Measurements from ENCODE around the gene SORCS2. TPM values are rescaled to one million over a fixed set of nuclear protein-coding genes. Genes with fewer than 3 reads are reported as not detected.

Gene SORCS2
- total RNA-seq, 8 experiments from 2014 or later = 1.8 to 14.0 (median 5.3) TPM

DNA sequence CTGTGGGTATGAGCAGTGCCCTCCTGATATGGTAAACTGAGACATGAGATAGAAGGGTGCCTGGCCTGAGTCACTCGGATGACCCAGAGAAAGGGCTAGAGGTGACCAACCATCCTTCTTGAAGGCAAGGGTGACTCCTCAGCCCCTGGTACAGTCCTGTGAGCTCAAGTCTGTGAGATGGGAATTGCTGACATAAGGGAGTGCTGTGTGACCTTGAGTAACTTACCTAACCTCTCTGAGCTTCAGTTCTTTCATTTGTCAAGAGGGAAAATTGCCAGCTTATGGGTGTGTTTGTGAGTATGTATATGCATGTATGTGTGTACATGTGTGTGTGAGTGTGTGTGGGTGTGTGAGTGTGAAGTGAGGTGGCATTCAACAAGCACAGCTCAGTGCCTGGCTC, 452.8 kb downstream of the SORCS2 start:
- Histone ChIP-seq H3K4me1 (replicated peaks in 1 of 2) (peaks cover 21 to 26% of the 10 kb centered on the region in 2 donors), H3K4me3 (no peak overlapping the region), H3K27ac (no peak overlapping the region)
- in situ Hi-C loops (cut with MboI; ENCODE audit: low pct_unique_long_range_greater_than_20kb in 2 of 9, low sequenced_read_pairs in 9 of 9, unreplicated experiment in 9 of 9) = no loop called here
- no peak for ATAC-seq (replicated peaks in 6 of 8)
- WGBS, 10 experiments = 80 to 100% (median 100%) methylated on average over 1 of the region's 1 CpG; no CpG with 5 or more reads in 7 of the 10 experiments

DNA sequence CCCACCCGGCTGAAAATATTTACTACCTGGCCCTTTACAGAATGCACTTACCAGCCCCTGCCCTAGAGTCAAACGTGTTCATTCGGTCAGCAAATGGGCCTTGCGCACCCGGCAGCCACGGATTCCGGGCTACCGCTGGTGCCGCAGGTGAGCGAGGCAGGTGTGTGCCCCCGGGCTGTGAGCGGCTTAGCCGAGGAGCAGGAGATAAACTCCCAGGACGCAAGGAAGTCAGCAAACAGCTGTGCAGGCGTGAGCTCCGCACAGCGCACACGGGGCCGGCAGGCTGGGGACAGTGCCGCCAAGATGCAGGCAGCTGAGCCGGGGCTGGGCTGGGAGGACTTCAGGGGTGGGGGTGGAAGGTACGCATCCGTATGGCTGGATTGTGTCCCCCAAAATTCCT, 453.6 kb downstream of the SORCS2 start:
- no peak for ATAC-seq (replicated peaks in 6 of 8)
- Histone ChIP-seq H3K27ac (no peak overlapping the region), H3K4me3 (no peak overlapping the region), H3K4me1 (replicated peaks in 1 of 2) (peaks cover 28 to 32% of the 10 kb centered on the region in 2 donors)
- in situ Hi-C loops (cut with MboI; ENCODE audit: low pct_unique_long_range_greater_than_20kb in 2 of 9, low sequenced_read_pairs in 9 of 9, unreplicated experiment in 9 of 9) = no loop called here
- no CpG with 5 or more reads among the region's 23 CpGs for WGBS, 10 experiments

DNA sequence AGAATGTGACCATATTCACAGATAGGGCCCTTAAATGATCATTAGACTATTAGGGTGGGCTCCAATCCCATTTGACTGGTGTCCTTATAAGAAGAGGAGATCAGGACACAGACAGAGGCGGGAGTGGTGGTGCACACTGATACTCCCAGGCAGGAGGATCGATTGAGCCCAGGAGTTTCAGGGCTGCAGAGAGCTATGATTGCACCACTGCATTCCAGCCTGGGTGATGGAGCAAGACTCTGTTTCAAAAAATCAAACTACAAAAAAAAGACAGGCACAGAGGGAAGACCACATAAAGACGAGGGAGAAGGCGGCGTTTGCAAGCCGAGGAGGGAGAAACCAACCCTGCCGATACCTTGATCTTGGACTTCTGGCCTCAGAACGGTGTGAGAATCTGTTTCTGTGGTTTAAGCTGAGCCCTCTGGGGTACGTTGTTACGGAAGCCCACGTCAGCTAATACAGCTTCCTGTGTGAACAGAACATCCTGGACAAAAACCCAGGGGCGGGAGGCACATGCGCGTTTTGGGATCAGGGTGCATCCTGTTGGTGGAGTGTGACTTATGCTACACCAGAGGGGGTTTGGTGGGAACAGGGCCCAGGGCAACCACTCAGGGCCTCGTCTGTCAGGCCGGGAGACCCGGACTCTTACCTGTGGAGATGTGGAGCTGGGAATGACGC, 454.2 kb downstream of the SORCS2 start:
- WGBS, 10 experiments = 80 to 95% (median 91%) methylated on average over 2 to 10 of the region's 18 CpGs; no CpG with 5 or more reads in 2 of the 10 experiments
- in situ Hi-C loops (cut with MboI; ENCODE audit: low pct_unique_long_range_greater_than_20kb in 2 of 9, low sequenced_read_pairs in 9 of 9, unreplicated experiment in 9 of 9) = no loop called here
- no peak overlapping the region for H3K4me3 ChIP-seq
- no peak overlapping the region for H3K27ac ChIP-seq
- no peak for ATAC-seq (replicated peaks in 6 of 8)
- peaks cover 33 to 38% of the 10 kb centered on the region in 2 donors for H3K4me1 ChIP-seq (replicated peaks in 1 of 2)

DNA sequence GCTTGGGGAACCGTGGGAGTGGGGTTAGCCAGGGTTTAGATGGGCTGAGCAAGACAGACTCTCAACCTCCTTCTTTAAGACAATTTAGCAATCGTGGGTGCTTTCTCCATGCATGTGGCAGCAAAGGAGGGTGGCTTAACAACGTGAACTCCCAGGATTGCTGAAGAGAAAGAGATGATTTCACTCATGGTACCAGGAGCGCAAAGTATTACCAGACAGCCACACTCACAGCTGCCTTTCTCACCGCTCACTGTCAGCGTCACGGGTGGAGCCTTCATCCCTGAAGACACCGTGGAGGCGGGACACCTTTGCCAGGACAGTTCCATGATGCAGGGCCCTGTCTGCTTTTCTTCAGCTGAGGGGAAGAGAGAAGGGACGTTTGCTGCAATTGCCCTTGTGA, 454.8 kb downstream of the SORCS2 start:
- Histone ChIP-seq H3K4me1 (replicated peaks in 1 of 2) (peaks cover 38 to 40% of the 10 kb centered on the region in 2 donors), H3K27ac (no peak overlapping the region), H3K4me3 (no peak overlapping the region)
- WGBS, 10 experiments = 17 to 100% (median 83%) methylated on average over 1 to 6 of the region's 10 CpGs; no CpG with 5 or more reads in 5 of the 10 experiments
- in situ Hi-C loops (cut with MboI; ENCODE audit: low pct_unique_long_range_greater_than_20kb in 2 of 9, low sequenced_read_pairs in 9 of 9, unreplicated experiment in 9 of 9) = no loop called here
- no peak for ATAC-seq (replicated peaks in 6 of 8)

DNA sequence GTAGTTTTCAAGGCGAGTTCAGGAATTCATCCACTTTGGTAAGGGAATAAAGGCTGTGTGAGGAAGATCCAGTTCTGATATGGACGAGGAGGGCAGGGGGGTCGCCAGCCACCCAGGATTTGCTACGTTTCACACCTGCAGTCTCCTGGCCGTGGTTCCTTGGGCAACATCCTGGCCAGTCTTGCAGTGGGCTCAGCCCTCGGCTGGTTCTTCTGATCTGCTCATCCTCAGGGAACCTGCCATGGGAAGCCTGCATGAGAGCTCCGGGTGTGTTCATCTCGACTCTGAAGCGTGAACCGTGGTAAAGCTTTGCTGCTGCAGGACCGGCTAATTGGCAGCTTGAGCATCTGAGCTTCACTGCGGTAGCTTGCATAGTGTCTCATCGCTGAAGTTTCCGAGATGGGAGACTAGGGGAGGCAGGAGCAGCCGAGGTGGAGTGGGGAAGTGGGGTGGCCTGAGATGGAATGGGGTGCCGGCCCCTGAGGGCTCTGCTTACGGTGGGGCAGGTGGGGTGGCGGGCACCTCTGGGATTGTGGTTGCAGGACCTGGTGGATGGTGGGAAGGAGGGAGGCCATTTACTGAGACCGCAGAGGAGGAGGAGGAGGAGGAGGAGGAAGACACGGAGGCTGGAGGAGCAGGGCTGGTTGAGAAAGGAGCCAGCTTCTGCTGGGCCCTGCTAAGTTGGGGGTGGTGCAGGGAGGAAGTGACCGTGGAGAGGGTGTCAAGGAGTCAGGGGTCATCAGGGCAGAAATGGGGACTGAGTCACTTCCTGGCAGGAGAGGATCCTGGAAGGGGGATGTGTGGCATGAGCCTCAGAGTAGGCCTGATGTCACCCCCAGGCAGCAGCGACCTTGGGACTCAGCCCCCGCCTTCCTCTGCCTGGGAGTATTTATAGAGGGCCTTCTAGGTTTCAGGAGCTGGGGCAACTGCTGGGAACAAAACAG, 455.5 kb downstream of the SORCS2 start:
- Histone ChIP-seq H3K4me3 (no peak overlapping the region), H3K4me1 (replicated peaks in 1 of 2) (peaks cover 38 to 40% of the 10 kb centered on the region in 2 donors), H3K27ac (no peak overlapping the region)
- in situ Hi-C loops (cut with MboI; ENCODE audit: low pct_unique_long_range_greater_than_20kb in 2 of 9, low sequenced_read_pairs in 9 of 9, unreplicated experiment in 9 of 9) = no loop called here
- WGBS, 10 experiments = 70 to 100% (median 85%) methylated on average over 1 to 11 of the region's 23 CpGs; no CpG with 5 or more reads in 4 of the 10 experiments
- no peak for ATAC-seq (replicated peaks in 6 of 8)

DNA sequence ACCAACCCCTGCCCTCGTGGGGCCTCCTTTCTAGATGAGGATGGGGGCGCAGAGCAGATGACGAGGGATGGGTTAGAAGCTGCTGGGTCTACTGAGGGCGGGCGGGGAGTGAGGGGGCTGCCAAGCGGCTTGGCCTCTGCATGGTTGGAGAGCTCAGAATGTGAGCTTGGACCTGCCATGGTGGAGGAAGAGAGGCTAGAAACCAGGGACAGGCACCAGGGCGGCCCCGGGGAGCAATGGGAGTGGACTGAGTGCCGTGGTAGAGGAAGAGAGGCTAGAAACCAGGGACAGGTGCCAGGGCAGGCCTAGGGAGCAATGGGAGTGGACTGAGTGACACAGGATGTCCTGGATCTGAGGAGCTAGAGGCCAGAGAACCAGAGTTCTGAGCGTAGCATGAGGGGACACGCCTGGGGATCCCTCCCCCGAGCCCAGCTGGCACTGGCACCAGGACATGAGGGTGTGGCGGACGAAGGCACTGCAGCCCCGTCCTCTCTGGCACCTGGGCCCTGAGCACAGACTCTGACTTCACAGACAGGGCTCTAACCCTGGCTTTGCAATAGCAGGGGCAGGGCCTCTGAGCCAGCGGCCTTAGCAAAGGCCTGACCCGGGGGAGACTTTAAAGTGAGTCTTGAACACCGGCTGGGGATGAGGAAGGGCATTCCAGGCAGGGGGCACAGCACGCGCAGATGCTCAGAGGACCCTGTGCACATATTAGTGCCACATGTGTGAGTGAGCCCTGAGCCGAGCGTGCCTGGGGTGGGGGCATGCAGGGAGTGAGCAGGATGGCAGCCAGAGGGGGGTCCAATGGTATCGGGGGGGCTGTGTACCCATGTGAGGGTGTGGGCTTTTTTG, 456.4 kb downstream of the SORCS2 start:
- 63 to 100% (median 85%) methylated on average over 3 to 7 of the region's 23 CpGs; no CpG with 5 or more reads in 5 of the 10 experiments for WGBS, 10 experiments
- H3K4me3 ChIP-seq = no peak overlapping the region
- in situ Hi-C loops (cut with MboI; ENCODE audit: low pct_unique_long_range_greater_than_20kb in 2 of 9, low sequenced_read_pairs in 9 of 9, unreplicated experiment in 9 of 9) = no loop called here
- no peak for ATAC-seq (replicated peaks in 6 of 8)
- H3K27ac ChIP-seq = peak overlapping the region in 1 of 2 donors; percentile 71
- peaks cover 36 to 38% of the 10 kb centered on the region in 2 donors for H3K4me1 ChIP-seq (replicated peaks in 1 of 2)

DNA sequence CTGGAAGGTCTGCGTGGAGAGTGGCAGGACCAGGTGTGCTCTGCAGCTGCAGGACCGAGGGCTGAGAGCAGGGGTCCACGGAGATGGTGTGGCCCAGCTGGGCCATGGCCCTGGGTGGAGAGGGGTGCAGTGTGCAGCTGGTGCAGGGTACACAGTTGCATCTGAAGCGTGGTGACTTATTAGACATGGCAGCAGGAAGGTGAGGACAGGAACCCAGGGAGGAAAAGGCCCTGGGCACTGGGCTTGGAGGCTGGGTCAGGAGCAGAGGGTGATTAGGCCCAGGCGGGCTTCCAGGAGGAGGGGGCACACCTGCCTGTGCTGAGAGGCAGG, 457.0 kb downstream of the SORCS2 start:
- no peak for ATAC-seq (replicated peaks in 6 of 8)
- H3K4me3 ChIP-seq = no peak overlapping the region
- in situ Hi-C loops (cut with MboI; ENCODE audit: low pct_unique_long_range_greater_than_20kb in 2 of 9, low sequenced_read_pairs in 9 of 9, unreplicated experiment in 9 of 9) = no loop called here
- peaks cover 42 to 44% of the 10 kb centered on the region in 2 donors for H3K4me1 ChIP-seq (replicated peaks in 1 of 2)
- H3K27ac ChIP-seq = peak overlapping the region; percentile 70 to 71
- 87 to 100% methylated on average over 1 to 3 of the region's 5 CpGs; no CpG with 5 or more reads in 8 of the 10 experiments for WGBS, 10 experiments

DNA sequence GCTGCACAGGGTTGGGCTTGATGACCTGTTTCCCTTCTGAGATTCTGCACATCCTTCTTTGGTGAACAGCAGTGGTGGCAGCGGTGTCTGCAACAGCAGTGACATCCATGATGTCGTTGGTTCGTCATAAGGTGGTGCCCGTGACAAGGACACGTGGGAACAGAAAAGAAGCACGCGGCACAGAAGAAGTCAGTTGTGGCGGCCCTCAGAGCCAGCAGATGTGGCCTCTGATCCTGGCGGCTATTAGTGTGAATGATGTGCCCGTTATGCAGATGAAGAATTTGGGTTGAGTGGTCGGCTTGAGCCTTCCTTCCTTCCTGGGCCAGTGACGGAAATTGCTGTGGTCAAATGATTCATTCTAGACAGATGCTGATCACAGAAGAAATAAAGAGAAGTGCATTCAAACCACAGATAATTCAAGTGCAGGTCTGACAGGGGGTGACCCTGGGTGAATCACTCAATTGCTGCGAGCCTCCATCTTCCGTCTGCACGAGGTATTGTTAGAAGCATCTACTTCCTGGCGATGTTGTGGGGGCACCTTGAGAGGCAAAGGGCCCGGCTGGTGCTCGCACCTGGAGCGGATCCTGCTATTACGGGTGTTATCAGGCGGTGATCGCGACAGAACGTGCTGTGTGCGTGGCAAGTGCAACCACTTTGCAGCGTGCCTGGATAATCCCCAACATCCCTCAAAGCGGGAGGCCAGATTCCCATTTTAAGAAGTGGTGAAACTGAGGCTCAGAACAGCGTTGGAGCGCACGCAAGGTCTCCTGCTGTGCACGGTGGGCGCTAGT, 457.6 kb downstream of the SORCS2 start:
- in situ Hi-C loops (cut with MboI; ENCODE audit: low pct_unique_long_range_greater_than_20kb in 2 of 9, low sequenced_read_pairs in 9 of 9, unreplicated experiment in 9 of 9) = no loop called here
- Histone ChIP-seq H3K27ac (peak overlapping the region; percentile 70 to 71), H3K4me1 (replicated peaks in 1 of 2) (peaks cover 48 to 50% of the 10 kb centered on the region in 2 donors), H3K4me3 (no peak overlapping the region)
- 35 to 85% (median 58%) methylated on average over 5 to 11 of the region's 32 CpGs; no CpG with 5 or more reads in 2 of the 10 experiments for WGBS, 10 experiments
- peak in 7 of 8 experiments; percentile 24 to 80 (median 74) for ATAC-seq (replicated peaks in 6 of 8)

DNA sequence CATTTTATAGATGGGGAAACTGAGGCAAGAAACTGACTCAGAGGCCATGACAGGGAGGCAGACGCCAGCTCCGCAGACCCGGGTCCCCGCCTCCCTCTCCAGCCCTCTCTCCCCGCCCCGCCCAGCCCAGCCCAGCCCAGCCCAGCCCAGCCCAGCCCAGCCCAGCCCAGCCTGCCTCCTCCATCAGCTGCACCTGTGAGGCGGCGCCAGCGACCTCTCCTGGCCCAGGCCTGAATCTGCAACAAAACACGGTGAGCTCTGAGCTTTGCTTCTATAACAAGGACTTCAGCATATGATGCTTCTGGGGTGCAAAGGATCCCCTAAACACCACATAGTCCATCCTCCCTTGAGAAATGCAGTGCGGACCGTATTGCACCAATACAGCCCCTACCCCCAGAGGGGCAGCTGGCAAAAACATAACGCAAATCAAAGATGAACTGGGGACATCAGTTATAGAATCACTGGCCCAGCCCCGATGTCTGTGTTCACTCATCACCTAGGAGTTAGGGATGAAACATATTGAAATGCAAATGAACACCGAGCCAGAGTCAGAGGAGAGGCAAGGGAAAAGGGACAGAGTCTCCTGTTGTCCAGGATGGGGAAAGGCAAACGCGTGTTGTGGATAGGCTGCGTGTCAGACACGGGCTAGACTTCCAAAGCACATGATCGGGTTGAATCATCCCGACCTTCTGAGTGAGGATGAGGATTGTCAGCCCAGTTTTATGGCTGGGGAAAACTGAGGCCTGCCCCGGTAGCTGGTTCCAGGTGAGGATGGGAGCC, 458.5 kb downstream of the SORCS2 start:
- peak overlapping the region in 1 of 2 donors; percentile 53 for H3K27ac ChIP-seq
- in situ Hi-C loops (cut with MboI; ENCODE audit: low pct_unique_long_range_greater_than_20kb in 2 of 9, low sequenced_read_pairs in 9 of 9, unreplicated experiment in 9 of 9) = no loop called here
- H3K4me3 ChIP-seq = no peak overlapping the region
- WGBS, 10 experiments = 8 to 83% (median 24%) methylated on average over 1 to 8 of the region's 22 CpGs; no CpG with 5 or more reads in 4 of the 10 experiments
- H3K4me1 ChIP-seq (replicated peaks in 1 of 2) = peaks cover 57 to 58% of the 10 kb centered on the region in 2 donors
- peak in 6 of 8 experiments; percentile 29 to 45 (median 32) for ATAC-seq (replicated peaks in 6 of 8)

DNA sequence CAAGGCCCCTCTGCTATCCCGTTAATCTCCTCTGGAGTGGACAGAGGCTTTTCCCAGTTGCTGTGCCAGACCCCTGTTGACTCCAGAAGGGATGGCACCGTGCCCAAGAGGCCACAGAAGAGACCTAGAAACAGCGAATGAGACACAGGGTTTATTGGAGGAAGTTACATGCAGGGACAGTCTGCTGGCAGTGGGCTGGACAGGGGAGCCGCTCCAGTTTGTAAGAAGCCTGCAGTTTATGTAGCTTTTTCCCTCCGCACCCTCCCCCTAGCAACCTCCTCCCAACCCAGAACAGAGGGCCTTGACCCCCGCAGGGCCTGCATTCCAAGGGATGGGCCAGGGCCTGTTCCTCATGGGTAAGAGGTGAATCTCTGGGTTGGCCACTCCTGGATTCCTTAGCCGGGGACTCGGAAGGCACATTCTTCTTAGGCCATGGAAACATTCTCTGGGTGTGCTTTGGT, 459.2 kb downstream of the SORCS2 start:
- Histone ChIP-seq H3K27ac (peak overlapping the region in 1 of 2 donors; percentile 19), H3K4me1 (replicated peaks in 1 of 2) (peaks cover 64 to 65% of the 10 kb centered on the region in 2 donors), H3K4me3 (no peak overlapping the region)
- peak in 1 of 8 experiments; percentile 11 for ATAC-seq (replicated peaks in 6 of 8)
- in situ Hi-C loops (cut with MboI; ENCODE audit: low pct_unique_long_range_greater_than_20kb in 2 of 9, low sequenced_read_pairs in 9 of 9, unreplicated experiment in 9 of 9) = no loop called here
- WGBS, 10 experiments = 60 to 73% (median 67%) methylated on average over 1 to 4 of the region's 8 CpGs; no CpG with 5 or more reads in 6 of the 10 experiments

DNA sequence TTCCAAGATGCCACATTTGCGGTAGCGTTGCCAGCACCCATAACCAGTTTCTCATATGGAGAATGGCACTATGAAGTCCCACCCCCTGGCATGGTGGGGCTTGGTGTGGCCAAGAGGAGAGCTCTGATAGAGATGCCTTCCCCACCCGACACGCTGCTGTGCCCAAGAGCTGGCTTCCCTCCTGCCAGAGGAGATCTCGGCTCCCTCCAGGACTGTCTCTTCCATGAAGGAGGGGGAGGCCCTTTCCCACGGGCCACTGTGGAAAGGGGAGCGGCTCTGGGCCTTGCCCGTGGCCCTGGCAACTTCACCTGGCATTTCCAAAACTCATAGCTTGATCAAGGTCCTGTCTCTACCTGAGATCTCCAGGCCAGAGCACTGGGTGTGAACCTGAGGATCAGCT, 459.7 kb downstream of the SORCS2 start:
- Histone ChIP-seq H3K4me3 (no peak overlapping the region), H3K4me1 (replicated peaks in 1 of 2) (peaks cover 69 to 70% of the 10 kb centered on the region in 2 donors), H3K27ac (no peak overlapping the region)
- 0 to 100% (median 78%) methylated on average over 1 to 5 of the region's 8 CpGs; no CpG with 5 or more reads in 2 of the 10 experiments for WGBS, 10 experiments
- ATAC-seq (replicated peaks in 6 of 8) = no peak
- in situ Hi-C loops (cut with MboI; ENCODE audit: low pct_unique_long_range_greater_than_20kb in 2 of 9, low sequenced_read_pairs in 9 of 9, unreplicated experiment in 9 of 9) = no loop called here

Measured in motor neuron (in vitro differentiated cells).